HepG2 (cell line): ENCODE results near the gene UGT1A7. TPM values are rescaled to one million over a fixed set of nuclear protein-coding genes. Genes with fewer than 3 reads are reported as not detected.

Source experiments
- CHD4 ChIP-seq: fragments of 200-600 bp; sonication (generic); IDR thresholded peaks from 2 replicates; pipeline ENCODE4 v1.7.0; 2017; ENCODE audit warnings: mild to moderate bottlenecking, low read length, borderline replicate concordance
- DMAP1 ChIP-seq: IDR thresholded peaks from 2 replicates; pipeline ENCODE4 v1.6.1; 2016
- DNMT3B ChIP-seq: conservative IDR thresholded peaks from 2 replicates; pipeline ENCODE4 v1.6.1; 2016; ENCODE audit warnings: missing biosample characterization, control low read depth
- EZH2 ChIP-seq: conservative IDR thresholded peaks from 2 replicates; pipeline ENCODE4 v1.6.1; 2012; ENCODE audit warnings: mild to moderate bottlenecking, low read depth, low read length, moderate library complexity
- KDM3A ChIP-seq: IDR thresholded peaks from 2 replicates; pipeline ENCODE4 v1.6.1; 2018; ENCODE audit warnings: low read depth, missing compliant biosample characterization
- KLF16 ChIP-seq, 2 experiments: sonication (generic) in 1 of 2; formaldehyde crosslinking in 1 of 2; IDR thresholded peaks; 2 replicates each; pipeline versions ENCODE4 v1.6.1 to v1.8.0; 2016 to 2023; ENCODE audit warnings: missing genetic modification reagents in 2 of 2, missing compliant biosample characterization in 1 of 2
- MAZ ChIP-seq, 2 experiments: sonication (generic) in 1 of 2; formaldehyde crosslinking in 1 of 2; IDR thresholded peaks; 2 replicates each; pipeline versions ENCODE4 v1.5.0 to v1.6.1; 2012 to 2020; ENCODE audit warnings: low read depth in 2 of 2, mild to moderate bottlenecking in 2 of 2, borderline replicate concordance in 1 of 2, improper control_type of control experiment in 1 of 2, low read length in 1 of 2, missing genetic modification reagents in 1 of 2, moderate library complexity in 1 of 2
- NR1H2 ChIP-seq: sonication (generic); formaldehyde crosslinking; IDR thresholded peaks from 2 replicates; pipeline ENCODE4 v1.8.1; 2022; ENCODE audit warnings: low read depth, missing genetic modification reagents, borderline replicate concordance
- PHF20 ChIP-seq: sonication (generic); formaldehyde crosslinking; IDR thresholded peaks from 2 replicates; pipeline ENCODE4 v1.5.0; 2020; ENCODE audit warnings: mild to moderate bottlenecking, missing genetic modification reagents
- RBAK ChIP-seq: sonication (generic); formaldehyde crosslinking; IDR thresholded peaks from 2 replicates; pipeline ENCODE4 v1.5.1; 2020; ENCODE audit warnings: mild to moderate bottlenecking, missing genetic modification reagents
- SRF ChIP-seq: IDR thresholded peaks from 2 replicates; pipeline ENCODE4 v1.6.1; 2011; ENCODE audit warnings: mild to moderate bottlenecking, low read depth, low read length, moderate library complexity
- TFE3 ChIP-seq: IDR thresholded peaks from 2 replicates; pipeline ENCODE4 v1.6.1; 2016
- TIGD3 ChIP-seq: sonication (generic); formaldehyde crosslinking; IDR thresholded peaks from 2 replicates; pipeline ENCODE4 v1.5.1; 2020; ENCODE audit warnings: mild to moderate bottlenecking, missing genetic modification reagents, borderline replicate concordance
- UBTF ChIP-seq: sonication (generic); formaldehyde crosslinking; IDR thresholded peaks from 2 replicates; pipeline ENCODE4 v1.4.0; 2020; ENCODE audit warnings: mild to moderate bottlenecking, missing genetic modification reagents
- ZKSCAN8 ChIP-seq: IDR thresholded peaks from 2 replicates; pipeline ENCODE4 v1.6.1; 2016; ENCODE audit warnings: borderline replicate concordance, missing genetic modification reagents, missing compliant biosample characterization
- ZNF17 ChIP-seq: sonication (generic); formaldehyde crosslinking; IDR thresholded peaks from 2 replicates; pipeline ENCODE4 v1.5.0; 2020; ENCODE audit warnings: mild to moderate bottlenecking, missing genetic modification reagents
- ZNF333 ChIP-seq: sonication (generic); formaldehyde crosslinking; IDR thresholded peaks from 2 replicates; pipeline ENCODE4 v1.4.0; 2020; ENCODE audit warnings: mild to moderate bottlenecking, missing genetic modification reagents, borderline replicate concordance
- ZNF432 ChIP-seq: sonication (generic); formaldehyde crosslinking; IDR thresholded peaks from 2 replicates; pipeline ENCODE4 v1.5.0; 2020; ENCODE audit warnings: missing genetic modification reagents, mild to moderate bottlenecking, borderline replicate concordance
- ZNF574 ChIP-seq: sonication (generic); formaldehyde crosslinking; IDR thresholded peaks from 2 replicates; pipeline ENCODE4 v1.4.0; 2020; ENCODE audit warnings: missing genetic modification reagents
- ZNF776 ChIP-seq: sonication (generic); formaldehyde crosslinking; IDR thresholded peaks from 2 replicates; pipeline ENCODE4 v1.4.0; 2020; ENCODE audit warnings: mild to moderate bottlenecking, missing genetic modification reagents
- polyA plus RNA-seq, 8 experiments: library from polyadenylated mRNA; depleted of rRNA in 3 of 8; stranded (reverse) in 7 of 8; unstranded in 1 of 8; fragments of >200 nt; fragmentation: Illumina TruSeq in 4 of 8; extraction: Trizol in 4 of 8; gene quantifications; 2 replicates each; pipeline versions ENCODE4 v1.2.1 to v1.2.3, GENCODE V29; 2011 to 2016; ENCODE audit warnings: low read depth in 4 of 8, missing spikeins in 1 of 8, mixed read lengths in 1 of 8; ENCODE audit not compliant: insufficient read depth in 1 of 8
- total RNA-seq, 5 experiments: library from RNA; depleted of rRNA; stranded (reverse); fragments of >200 nt; fragmentation: Illumina TruSeq; extraction: Trizol; gene quantifications; 2 replicates each; pipeline ENCODE4 v1.2.3, GENCODE V29; 2016; ENCODE audit warnings: low read depth in 1 of 5

The UGT1A7 gene
- total and polyA plus RNA-seq, 2 of the 13 experiments (the other 11 are each of a cell fraction or from before 2014, with no cell fraction given), result not detected

- TF ChIP-seq KDM3A (CRISPR knock-in tag) (peak; percentile 64; the same call in 1 of the 2 replicates), ZNF776 (CRISPR knock-in tag) (no peak), ZNF333 (CRISPR knock-in tag) (no peak; the same call in 1 of the 2 replicates), TFE3 (CRISPR knock-in tag) (peak; percentile 73), DMAP1 (CRISPR knock-in tag) (no peak), ZKSCAN8 (CRISPR knock-in tag) (peak; percentile 77), PHF20 (no peak), DNMT3B (0 out of 2 replicates have a peak, but pooled peaks have one; percentile 90), TIGD3 (CRISPR knock-in tag) (no peak), ZNF432 (CRISPR knock-in tag) (no peak), KLF16 (CRISPR knock-in tag; IDR thresholded peaks at IDR 0.05) (peak in 1 of 2 experiments; percentile 88; a peak in 2 of 4 replicates), ZNF574 (CRISPR knock-in tag) (peak; percentile 55; the same call in 1 of the 2 replicates), UBTF (no peak), CHD4 (peak; percentile 57; the same call in 1 of the 2 replicates), EZH2 (no peak), ZNF17 (CRISPR knock-in tag) (no peak), NR1H2 (CRISPR knock-in tag) (no peak), MAZ (IDR thresholded peaks at IDR 0.05; ENCODE audit: borderline replicate concordance, low read depth, low read length) (no peak), MAZ (CRISPR knock-in tag; IDR thresholded peaks at IDR 0.05; ENCODE audit: low read depth) (peak; percentile 66; the same call in 1 of the 2 replicates), SRF (no peak), RBAK (CRISPR knock-in tag) (no peak)
Measured at GRCh38 chr2:233756429-233757081, 74.9 kb downstream of the UGT1A7 start (continued).
